AG09309 (cell line): ENCODE results near the gene HECA.

Experiments
- DNase-seq: peaks from one replicate; pipeline ENCODE4 v3.0.0-alpha.2; 2010; ENCODE audit warnings: low read depth
- H3K4me3 ChIP-seq: 2 replicates; pipeline ENCODE4 v1.5.1; 2011; ENCODE audit warnings: mild to moderate bottlenecking, low read depth, low read length, moderate library complexity; ENCODE audit not compliant: control insufficient read depth
- CTCF ChIP-seq: IDR thresholded peaks from 2 replicates; pipeline ENCODE4 v1.5.1; 2011; ENCODE audit warnings: mild to moderate bottlenecking, low read depth, low read length, inconsistent platforms; ENCODE audit not compliant: insufficient read depth, control insufficient read depth; ENCODE audit errors: missing control alignments

The HECA gene

DNA sequence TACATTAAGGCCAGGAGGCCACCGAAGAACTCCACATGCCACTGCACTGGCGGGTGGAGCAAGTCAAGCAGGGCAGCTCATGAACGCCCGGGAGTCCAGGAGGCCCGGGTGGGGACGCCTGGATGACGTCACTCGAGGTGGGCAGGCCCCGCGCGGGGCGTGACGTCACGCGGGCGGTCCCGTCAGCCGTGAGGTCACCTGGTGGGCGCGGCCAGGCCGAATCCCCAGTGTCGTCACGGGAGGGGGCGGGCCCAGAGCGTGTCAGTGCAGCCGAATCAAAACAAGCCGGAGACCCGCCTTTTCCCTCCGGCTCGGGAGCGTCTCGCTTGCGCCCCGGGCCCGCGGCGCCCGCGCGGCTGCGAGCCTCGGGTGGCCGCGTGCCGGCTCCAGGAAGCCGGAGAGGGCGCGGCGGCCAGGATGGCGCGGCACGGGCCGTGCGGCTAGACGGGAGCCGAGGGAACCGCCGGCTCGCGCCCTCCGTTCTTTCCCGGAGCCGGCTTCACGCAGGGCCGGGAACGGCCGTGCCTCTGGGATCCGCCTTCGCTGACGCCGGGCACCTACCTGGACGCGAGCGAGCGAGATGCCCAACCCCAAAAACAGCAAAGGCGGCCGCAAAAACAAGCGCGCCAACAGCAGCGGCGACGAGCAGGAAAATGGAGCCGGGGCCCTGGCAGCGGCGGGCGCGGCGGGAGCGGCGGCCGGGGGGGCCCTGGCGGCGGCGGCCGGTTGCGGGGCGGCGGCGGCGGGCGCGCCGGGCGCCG lies at the start of gene HECA:
HECA (plus strand) TSS at position 264 of the 761 bp plus-strand sequence; CDS start at position 581, 317 bp downstream.
- peak within 1 kb of the TSS; percentile 80 for H3K4me3 ChIP-seq
- peak; percentile 65 for DNase-seq
- no peak for TF ChIP-seq CTCF

- no peak for TF ChIP-seq CTCF
- peak; percentile 37 for DNase-seq
These were observed 43.1 kb upstream of the HECA start for GRCh38 chr6:139091826-139092225.

DNA sequence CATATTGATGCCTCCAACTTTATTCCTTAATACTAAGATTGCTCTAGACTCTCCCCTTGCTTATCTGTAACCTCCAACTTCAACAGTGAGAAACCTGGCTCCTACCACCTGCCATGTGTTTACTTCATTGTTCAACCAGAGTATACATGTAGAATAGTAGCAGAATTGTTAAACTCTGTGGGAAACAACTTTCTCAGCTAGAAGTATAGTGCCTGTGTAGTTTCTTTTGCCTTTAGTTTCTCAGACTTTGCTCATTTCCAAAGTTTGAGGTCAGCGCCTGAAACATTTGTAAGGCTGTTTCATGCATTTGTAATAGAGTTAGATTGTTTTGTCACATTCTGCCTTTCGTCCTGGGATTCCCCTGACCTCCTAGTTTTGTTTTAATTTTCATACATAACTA lies 34.9 kb upstream of the HECA start:
- DNase-seq: no peak
- no peak for TF ChIP-seq CTCF
- H3K4me3 ChIP-seq: no peak overlapping the region

More at GRCh38 chr6:139091826-139092225, 43.1 kb upstream of the HECA start:
- H3K4me3 ChIP-seq: no peak overlapping the region

GRCh38 chr6:139107051-139107450 lies 27.8 kb upstream of the HECA start:
- no peak for TF ChIP-seq CTCF
- no peak overlapping the region for H3K4me3 ChIP-seq
- DNase-seq: no peak

DNA sequence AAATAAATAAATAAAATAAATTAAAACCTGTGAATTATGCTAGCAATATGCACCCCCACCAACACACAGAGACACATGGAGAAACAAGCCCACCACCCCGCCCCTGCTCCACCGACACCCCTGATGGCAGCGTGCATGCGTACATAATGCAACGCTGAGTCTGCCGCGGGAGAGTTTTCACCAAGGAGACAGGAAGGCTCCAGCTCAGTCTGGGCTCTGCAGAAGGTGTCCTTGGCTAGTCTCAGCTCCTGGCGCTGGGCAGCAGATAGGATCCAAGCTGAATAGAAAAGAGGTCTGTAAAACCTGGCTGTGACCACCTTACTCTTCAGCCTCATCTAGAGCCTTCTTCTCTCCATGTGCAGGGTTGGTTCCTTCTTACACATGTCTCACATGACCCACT lies 26.5 kb upstream of the HECA start:
- no peak for TF ChIP-seq CTCF
- no peak overlapping the region for H3K4me3 ChIP-seq
- no peak for DNase-seq

GRCh38 chr6:139109558-139109957 lies 25.3 kb upstream of the HECA start:
- peak; percentile 27 for TF ChIP-seq CTCF

More at GRCh38 chr6:139109558-139109957, 25.3 kb upstream of the HECA start:
- no peak for DNase-seq
- no peak overlapping the region for H3K4me3 ChIP-seq
